NCI-H128 (cell line): ENCODE measurements around the gene B3GALT5.
A peak's percentile ranks its signal among the peaks of the same experiment; 100 is the strongest.
"Not testable (repeated sequence)": the region's sequence is repeated elsewhere in the genome, so short reads cannot be mapped to it uniquely, and the experiment has no call there.

Source experiments
- DNase-seq: peaks from one replicate; lab custom pipeline; 2025; ENCODE audit not compliant: unreplicated experiment; lab: John Stamatoyannopoulos, UW

Gene B3GALT5

GRCh38 chr21:39666026-39666425 lies 53.3 kb downstream of the B3GALT5 start:
- DNase-seq, result no peak

DNA sequence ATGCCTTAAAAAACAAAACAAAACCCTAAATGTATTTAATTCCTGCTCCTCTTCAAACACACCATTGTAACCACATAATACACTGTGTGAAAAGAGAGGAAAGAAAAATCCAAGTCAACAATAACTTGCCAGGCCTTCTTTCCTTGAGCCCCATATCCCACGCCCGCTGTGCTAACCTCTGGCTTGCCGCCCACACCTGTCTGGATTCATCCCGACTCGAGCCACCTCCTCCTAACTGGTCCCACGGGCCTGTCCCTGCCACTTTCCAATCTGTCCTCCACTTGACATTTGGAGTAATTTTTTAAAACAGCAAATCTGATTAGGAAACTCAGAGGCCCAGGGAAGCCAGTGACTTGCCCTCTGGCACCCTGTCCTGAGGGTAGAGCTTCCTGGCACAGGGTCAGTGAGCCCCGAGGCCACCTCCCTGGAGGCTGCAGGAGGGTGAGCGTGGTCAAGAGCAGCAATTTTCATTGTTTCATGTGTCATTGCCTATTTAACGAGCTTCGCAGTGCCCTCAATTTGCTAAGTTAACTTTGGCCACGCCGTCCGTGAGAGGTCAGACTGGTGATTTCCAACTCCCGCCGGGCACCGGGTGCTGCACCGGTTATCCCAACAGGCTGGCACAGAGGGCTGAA lies 54.1 kb downstream of the B3GALT5 start:
- no peak for DNase-seq

GRCh38 chr21:39667353-39667891 lies 54.7 kb downstream of the B3GALT5 start:
- no peak for DNase-seq

- DNase-seq, result no peak
These were observed 55.6 kb downstream of the B3GALT5 start for GRCh38 chr21:39668369-39668768.

DNA sequence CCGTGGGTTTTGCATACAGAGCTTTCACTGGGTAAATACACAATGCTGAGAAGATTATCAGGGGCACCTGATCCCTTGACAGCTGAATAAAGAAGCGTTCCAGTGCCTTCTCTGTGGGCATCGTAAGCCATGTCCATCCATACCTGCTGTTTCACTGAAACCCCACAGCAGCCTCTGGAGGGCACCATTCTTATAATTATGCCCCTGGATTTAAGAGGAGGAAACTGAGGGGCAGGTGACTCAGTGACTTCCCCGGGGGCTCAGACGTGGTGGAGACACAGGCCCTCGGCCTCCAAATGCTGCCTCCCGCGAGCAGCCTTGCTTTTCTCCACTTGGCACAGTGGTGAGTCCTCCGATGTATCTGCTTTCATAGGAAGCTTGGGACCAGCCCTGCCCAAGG lies 56.7 kb downstream of the B3GALT5 start:
- DNase-seq, result no peak

GRCh38 chr21:39669976-39670661 lies 57.4 kb downstream of the B3GALT5 start:
- DNase-seq, result no peak

GRCh38 chr21:39670701-39671100 lies 58.0 kb downstream of the B3GALT5 start:
- DNase-seq, result no peak

GRCh38 chr21:39671986-39672385 lies 59.2 kb downstream of the B3GALT5 start:
- DNase-seq, result no peak

DNA sequence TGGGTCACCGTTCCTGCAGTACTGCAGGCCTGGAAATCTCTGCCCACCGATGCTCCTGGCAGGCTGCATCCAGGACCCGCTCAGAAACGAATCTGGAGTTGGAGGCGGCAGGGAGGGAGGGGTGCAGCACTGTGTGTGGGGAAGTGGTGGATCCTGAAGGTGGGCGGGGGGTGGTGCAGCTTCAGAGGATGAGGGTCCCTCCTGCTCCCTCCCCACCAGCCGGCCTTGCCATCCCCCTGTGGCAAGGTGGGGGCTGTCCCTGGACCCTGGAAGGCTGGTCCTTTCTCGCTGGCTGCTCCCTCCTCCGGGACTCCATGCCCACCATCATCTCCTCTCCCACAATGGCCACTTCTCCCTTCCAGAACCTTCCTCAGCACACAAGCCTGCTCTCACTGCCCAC lies 60.4 kb downstream of the B3GALT5 start:
- DNase-seq, result no peak

DNA sequence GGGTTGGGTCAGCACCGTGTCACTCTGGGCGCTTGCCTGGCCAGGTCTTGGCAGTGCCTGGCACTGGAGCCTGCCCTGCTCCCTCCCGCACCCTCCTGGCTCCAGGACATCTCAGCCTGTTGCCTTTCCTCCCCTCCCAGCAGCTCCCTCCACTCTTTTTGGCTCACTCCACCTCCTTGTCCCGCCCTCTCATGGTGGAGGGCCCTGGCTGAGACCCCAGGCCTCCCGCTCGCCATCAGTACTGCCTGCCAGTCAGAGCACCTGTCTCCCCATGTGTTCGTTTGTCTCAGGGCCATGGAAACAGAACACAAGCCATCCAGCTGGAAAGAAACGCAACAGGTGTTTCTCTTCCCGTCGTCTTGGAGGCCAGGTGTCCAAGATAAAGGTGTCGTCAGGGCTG lies 61.0 kb downstream of the B3GALT5 start:
- peak; percentile 14 for DNase-seq

- no peak for DNase-seq
These were observed 62.1 kb downstream of the B3GALT5 start for GRCh38 chr21:39674801-39675200.

DNA sequence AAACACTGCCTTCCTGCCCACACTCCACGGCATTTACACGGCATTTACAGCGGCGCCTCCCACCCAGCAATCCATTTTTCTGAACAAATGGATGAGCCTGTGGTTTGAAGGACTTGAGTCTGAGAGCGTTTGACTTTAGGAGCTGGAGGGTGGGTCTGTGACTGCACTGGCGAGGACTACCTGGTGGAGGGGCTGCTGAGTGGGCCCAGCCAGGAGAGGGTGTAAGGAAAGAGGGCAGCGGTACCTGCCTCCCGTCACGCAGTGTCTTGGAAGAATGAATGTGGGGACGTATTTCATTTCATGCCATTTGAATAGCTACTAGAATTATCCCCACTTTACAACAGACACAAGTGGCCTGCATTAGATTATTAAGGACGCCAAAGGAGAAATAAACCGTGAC lies 62.9 kb downstream of the B3GALT5 start:
- DNase-seq, result peak; percentile 69

GRCh38 chr21:39675993-39676661 lies 63.4 kb downstream of the B3GALT5 start:
- peak; percentile 93 for DNase-seq

DNA sequence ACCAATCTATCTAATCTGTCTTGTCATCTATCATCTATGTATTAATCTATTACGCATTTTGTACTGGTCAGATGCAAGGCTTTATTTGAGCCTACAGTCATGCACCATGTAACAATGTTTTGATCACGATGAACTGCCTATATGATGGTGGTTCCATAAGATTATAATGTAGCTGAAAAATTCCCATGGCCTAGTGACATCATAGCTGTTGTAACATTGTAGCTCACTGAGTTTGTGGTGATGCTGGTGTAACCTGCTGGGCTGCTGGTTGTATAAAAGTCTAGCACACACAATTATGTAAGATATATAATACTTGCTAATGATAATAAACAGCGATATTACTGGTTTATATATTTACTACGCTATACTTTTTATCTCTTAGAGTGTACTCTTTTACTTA lies 67.5 kb downstream of the B3GALT5 start:
- no peak for DNase-seq

GRCh38 chr21:39681257-39681656 lies 68.5 kb downstream of the B3GALT5 start:
- no peak for DNase-seq

DNA sequence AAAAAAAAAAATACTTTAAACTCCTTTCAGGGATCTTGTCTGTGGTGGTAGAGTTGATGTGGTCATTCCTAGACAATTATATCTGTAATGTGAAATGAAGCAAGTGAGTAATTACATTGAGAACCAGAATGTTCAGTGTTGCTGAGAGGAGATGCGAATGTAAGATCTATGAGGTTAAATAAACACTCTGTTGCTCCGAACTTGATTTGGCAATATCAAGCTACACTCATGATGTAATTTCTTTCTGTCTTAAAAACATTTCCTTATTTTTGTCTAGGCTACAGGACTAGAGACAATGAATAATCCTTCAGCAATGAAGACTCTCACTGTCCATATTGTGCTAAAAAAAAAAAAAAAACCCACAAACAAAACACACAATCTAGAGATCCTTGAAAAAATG lies 69.1 kb downstream of the B3GALT5 start:
- no peak for DNase-seq

DNA sequence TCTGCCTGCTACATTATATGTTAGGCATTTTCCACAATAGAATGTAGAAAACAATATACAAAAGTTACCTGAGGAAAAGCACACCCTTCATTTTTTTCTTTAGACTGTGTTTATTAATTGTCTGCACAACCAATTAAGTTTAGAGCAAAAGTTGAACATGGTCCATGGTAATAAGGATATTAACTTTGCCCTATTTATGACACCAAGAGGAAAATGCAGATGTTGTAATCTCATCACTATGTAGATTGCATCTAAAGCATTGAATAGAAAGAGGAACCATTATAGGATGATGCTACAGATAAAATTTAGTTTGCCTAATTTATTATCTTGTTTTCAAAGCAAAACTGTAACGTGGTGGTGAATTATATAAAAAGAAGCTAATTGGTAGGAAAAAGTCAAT lies 72.5 kb downstream of the B3GALT5 start:
- no peak for DNase-seq

GRCh38 chr21:39685991-39686390 lies 73.3 kb downstream of the B3GALT5 start:
- DNase-seq, result no peak

DNA sequence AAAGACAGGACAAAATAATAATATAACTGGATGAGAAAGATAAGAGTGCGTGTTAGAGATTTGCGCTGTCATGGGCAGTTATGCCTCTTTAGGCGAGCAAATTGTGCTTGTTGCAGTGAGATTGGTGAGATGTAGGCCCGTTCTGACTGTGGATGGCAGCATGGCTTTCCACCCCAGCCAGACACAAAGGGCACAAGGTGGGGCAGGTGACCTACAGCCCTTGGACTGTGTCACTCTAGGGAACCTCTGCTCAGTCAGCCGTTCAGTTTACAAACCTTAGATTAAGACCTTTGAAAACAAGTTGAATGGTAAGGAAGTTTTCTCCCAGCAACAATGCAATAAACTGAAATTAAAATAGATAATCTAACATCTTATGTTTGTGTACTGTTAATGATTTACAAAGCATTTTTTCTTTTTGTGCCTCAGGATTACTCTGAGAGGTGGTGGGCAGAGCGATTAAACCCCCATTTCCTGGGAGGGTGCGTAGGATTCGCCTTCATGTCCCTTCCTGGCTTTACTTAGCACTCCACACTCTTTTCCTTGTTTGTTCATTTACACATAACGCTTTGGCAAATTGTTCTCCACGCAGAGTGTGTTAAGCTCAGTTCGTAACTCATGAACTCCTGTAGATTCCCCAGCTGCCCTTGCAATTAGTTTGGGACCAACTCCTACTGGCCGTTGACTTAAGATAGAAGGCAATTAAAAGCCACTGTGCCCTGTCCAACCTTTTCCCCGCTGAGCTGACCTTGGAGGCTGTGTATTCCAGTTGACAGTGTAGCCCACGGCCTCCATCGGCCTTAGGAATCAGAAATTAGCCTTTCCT lies 74.1 kb downstream of the B3GALT5 start:
- DNase-seq, result no peak

DNA sequence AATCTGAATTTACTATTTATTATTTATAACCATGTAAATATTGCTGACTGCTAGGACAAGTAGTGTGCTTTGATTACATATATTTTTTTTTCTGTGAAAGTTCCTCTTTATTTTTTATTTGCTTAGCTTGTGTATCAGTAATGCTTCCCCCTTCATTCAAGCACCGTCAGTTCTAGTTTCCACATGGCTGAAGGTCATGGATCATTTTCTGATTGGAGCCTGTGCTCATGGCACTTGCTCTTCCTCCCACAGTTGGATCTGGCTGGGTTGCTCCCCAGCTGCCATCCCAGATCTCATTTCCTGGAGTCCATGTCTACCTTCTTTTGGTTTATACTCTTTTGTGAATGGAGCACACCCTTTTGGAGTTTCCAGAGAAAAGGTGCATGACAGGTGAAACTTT lies 75.3 kb downstream of the B3GALT5 start:
- DNase-seq, result no peak

DNA sequence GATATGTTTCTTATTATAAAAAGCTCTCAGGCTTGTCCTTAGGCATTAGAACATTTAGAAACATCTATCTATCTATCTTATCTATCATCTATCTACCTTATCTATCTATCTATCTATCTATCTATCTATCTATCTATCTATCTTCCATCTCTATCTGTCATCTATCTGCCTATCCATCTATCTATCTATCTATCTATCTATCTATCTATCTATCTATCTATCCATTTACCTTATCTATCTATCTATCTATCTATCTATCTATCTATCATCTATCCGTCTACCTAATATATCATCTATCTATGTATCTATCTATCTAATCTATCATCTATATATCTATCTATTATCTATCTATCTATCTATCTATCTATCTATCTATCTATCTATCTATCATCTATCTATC lies 77.1 kb downstream of the B3GALT5 start:
- DNase-seq, result not testable (repeated sequence)
